Measurements from ENCODE around the gene VPS18.

Gene VPS18

GRCh38 chr15:40867199-40867598, 27.1 kb upstream of the VPS18 start:
- DNase-seq: no peak
- in situ Hi-C loops (cut with HindIII; ENCODE audit: low pct_ligation_motif_present, low pct_unique_long_range_greater_than_20kb, low sequenced_read_pairs): no loop called here

DNA sequence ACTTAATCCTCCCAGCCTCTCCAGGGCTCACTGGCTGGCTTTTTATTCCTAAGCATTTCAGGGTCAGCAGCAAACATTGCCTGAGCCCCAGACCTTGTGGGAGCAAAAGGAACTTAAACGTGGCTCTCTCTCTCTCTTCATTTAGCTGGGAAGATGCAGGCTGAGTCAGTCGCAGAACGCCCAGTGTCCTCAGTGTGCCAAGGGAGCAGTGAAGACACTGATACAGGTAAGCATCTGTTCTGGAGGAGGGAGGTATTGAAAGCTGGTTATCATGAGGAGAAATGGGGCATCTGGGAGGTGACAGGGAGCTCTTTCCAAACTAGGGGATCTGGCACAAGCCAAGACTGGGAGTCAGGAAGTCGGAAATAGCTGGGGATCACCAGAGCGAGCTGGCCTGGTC, 24.6 kb upstream of the VPS18 start:
- in situ Hi-C loops (cut with HindIII; ENCODE audit: low pct_ligation_motif_present, low pct_unique_long_range_greater_than_20kb, low sequenced_read_pairs): no loop called here
- no peak for DNase-seq

DNA sequence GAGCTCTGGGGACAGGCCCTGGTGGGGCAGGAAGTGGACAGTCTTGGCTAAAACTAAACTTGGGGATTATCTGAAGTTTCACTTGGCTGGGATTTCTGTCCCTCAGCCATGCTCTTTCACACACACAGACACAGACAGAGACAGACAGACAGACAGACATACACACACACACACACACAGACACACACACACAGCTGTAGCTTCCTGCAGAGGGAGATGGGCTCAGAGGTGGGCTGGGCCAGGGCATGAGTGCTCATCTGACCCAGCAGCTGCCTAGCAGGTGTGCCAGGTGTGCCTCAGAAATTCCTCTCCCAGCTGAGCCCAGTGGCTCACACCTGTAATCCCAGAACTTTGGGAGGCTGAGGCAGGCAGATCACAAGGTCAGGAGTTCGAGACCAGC, 23.5 kb upstream of the VPS18 start:
- no peak for DNase-seq
- in situ Hi-C loops (cut with HindIII; ENCODE audit: low pct_ligation_motif_present, low pct_unique_long_range_greater_than_20kb, low sequenced_read_pairs): no loop called here

DNA sequence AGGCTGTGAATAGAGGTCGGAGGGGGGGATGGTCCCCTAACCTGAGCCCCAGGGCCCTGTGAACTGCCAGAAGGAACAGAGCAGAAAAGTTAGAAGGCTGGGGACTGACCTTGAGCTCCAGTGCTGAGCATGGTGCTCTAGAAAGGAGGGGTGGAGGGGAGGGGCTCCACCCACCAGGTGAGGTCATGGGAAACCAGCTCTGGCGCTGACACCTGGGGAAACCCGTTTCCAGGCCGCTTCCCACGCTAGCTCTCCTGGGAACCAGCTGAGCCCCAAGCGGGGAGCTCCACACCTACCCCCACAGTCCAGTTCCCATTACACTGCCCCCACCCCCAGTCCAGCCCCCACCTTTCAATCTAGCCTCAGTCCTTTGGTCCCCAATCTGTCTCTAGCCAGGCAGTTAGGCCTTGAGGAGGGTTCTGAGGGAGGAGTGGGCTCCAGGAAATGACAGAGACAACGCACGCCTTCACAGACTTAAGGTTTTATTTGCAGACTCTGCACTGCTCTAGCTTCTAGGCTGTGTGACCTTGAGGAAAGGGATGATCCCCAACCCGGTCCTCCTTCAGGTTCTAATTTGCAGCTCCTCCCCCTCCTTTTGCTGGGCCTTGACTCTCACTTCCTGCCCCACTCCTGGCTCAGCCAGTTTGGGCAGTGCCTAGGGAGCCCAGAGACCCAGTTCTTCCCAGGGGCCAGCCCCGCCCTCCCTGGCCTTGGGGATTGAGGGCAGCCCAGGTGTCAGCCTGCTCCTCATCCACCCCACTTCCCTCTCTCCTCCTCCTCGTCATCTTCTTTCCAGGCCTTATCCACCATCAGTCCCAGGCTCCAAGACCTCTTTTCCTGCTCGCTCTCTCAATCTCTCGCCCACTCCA, 22.3 kb upstream of the VPS18 start:
- no peak for DNase-seq
- in situ Hi-C loops (cut with HindIII; ENCODE audit: low pct_ligation_motif_present, low pct_unique_long_range_greater_than_20kb, low sequenced_read_pairs): no loop called here

- in situ Hi-C loops (cut with HindIII; ENCODE audit: low pct_ligation_motif_present, low pct_unique_long_range_greater_than_20kb, low sequenced_read_pairs): no loop called here
These were observed 21.2 kb upstream of the VPS18 start for GRCh38 chr15:40872791-40873693.

GRCh38 chr15:40873694-40874561, 20.3 kb upstream of the VPS18 start, which contains the start of gene RHOV:
RHOV (minus strand) TSS chr15:40874234; CDS start chr15:40874139, 95 bp downstream.
- in situ Hi-C loops (cut with HindIII; ENCODE audit: low pct_ligation_motif_present, low pct_unique_long_range_greater_than_20kb, low sequenced_read_pairs): no loop called here
- peak; percentile 80 for DNase-seq

More at GRCh38 chr15:40872791-40873693, 21.2 kb upstream of the VPS18 start:
- DNase-seq: no peak

GRCh38 chr15:40875991-40876730, 18.1 kb upstream of the VPS18 start:
- no peak for DNase-seq
- in situ Hi-C loops (cut with HindIII; ENCODE audit: low pct_ligation_motif_present, low pct_unique_long_range_greater_than_20kb, low sequenced_read_pairs): no loop called here

- in situ Hi-C loops (cut with HindIII; ENCODE audit: low pct_ligation_motif_present, low pct_unique_long_range_greater_than_20kb, low sequenced_read_pairs): no loop called here
- DNase-seq: no peak
These were observed 16.6 kb upstream of the VPS18 start for GRCh38 chr15:40877694-40878093.

DNA sequence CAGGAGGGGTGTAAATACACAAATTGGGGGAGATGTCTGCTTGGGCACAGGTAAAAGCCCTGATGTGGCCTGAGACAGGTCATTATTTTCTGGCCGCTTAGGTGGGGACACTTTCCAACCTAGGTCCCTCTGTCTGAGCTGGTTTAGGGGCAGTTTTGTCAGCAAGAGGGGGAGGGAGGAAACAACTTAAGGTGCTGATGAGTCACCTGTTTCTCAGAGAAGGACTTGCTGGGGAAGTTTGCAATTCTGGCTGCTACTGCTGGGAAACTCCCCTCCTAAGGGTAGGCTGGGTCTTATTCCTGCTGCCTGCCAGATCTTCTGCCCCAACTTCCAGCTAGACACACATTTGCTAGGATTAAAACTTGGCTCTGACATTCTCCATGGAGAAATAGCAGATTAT, 15.5 kb upstream of the VPS18 start:
- DNase-seq: peak; percentile 29

DNA sequence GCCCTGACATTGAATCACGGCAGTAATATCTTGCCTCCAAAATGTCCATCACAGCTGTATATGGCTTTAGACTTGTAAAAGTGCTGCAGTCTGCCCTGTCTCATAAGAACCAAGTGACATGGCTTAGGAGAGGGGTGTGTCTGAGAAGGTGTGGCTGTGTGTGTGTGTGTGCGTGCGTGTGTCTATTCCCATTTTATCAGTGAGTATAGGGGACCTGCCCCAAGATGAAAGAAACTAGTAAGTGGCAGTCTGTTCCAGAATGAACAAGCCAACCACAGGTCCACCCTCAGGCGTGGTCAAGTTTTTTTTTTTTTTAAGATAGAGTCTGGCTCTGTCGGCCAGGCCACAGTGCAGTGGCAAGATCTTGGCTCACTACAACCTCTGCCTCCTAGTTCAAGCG, 14.6 kb upstream of the VPS18 start:
- DNase-seq: no peak
- in situ Hi-C loops (cut with HindIII; ENCODE audit: low pct_ligation_motif_present, low pct_unique_long_range_greater_than_20kb, low sequenced_read_pairs): no loop called here

More for the DNA sequence above, 15.5 kb upstream of the VPS18 start:
- in situ Hi-C loops (cut with HindIII; ENCODE audit: low pct_ligation_motif_present, low pct_unique_long_range_greater_than_20kb, low sequenced_read_pairs): no loop called here

- DNase-seq: no peak
- in situ Hi-C loops (cut with HindIII; ENCODE audit: low pct_ligation_motif_present, low pct_unique_long_range_greater_than_20kb, low sequenced_read_pairs): no loop called here
These were observed 12.9 kb upstream of the VPS18 start for GRCh38 chr15:40881351-40881750.

DNA sequence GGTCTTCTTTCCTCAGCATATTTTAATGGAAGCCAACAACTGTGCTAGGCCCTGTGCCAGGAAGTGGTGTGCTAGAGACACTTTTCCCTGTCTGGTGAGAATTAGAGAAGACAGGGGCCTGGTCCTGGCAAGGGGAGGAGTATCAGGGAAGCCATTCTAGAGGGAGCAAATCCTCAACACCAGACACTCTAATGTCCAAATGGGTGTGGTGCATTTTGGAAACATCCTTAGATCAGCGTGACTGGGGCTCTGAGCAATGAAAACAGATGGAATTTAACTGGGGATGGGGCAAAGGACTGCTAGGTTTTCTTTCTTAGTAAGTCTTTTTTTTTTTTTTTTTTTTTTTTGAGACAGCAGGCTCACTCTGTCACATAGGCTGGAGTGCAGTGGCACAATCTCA, 7.7 kb upstream of the VPS18 start:
- in situ Hi-C loops (cut with HindIII; ENCODE audit: low pct_ligation_motif_present, low pct_unique_long_range_greater_than_20kb, low sequenced_read_pairs): no loop called here
- DNase-seq: no peak

DNA sequence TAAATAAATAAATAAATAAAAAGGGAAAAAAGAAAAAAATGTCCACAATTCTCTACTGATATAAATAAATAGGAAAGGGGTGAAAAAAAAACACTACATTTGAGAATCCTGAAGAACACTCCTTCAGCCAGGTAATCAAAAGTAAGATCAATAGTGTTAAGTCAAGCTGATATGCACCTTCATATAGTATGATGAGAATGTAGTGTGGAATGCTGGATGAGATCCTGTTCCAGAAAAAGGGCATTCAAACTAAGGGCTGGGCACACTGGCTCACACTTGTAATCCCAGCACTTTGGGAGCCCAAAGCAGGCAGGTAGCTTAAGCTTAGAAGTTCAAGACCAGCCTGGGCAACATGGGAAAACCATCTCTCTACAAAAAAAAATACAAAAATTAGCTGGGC, 5.1 kb upstream of the VPS18 start:
- in situ Hi-C loops (cut with HindIII; ENCODE audit: low pct_ligation_motif_present, low pct_unique_long_range_greater_than_20kb, low sequenced_read_pairs): no loop called here
- DNase-seq: no peak

GRCh38 chr15:40891138-40891537, 3.1 kb upstream of the VPS18 start:
- in situ Hi-C loops (cut with HindIII; ENCODE audit: low pct_ligation_motif_present, low pct_unique_long_range_greater_than_20kb, low sequenced_read_pairs): no loop called here

GRCh38 chr15:40891810-40892446, 2.3 kb upstream of the VPS18 start:
- DNase-seq: peak; percentile 58
- in situ Hi-C loops (cut with HindIII; ENCODE audit: low pct_ligation_motif_present, low pct_unique_long_range_greater_than_20kb, low sequenced_read_pairs): no loop called here

More at GRCh38 chr15:40891138-40891537, 3.1 kb upstream of the VPS18 start:
- DNase-seq: no peak

- in situ Hi-C loops (cut with HindIII; ENCODE audit: low pct_ligation_motif_present, low pct_unique_long_range_greater_than_20kb, low sequenced_read_pairs): no loop called here
These were observed 1.7 kb upstream of the VPS18 start for GRCh38 chr15:40892447-40893012.

GRCh38 chr15:40893019-40893670, 1.1 kb upstream of the VPS18 start:
- no peak for DNase-seq
- in situ Hi-C loops (cut with HindIII; ENCODE audit: low pct_ligation_motif_present, low pct_unique_long_range_greater_than_20kb, low sequenced_read_pairs): no loop called here

More at GRCh38 chr15:40892447-40893012, 1.7 kb upstream of the VPS18 start:
- no peak for DNase-seq

All from ACHN (cell line).